Mononuclear cell (primary cell): ENCODE results near the gene ANKRD30B. TPM values are rescaled to one million over a fixed set of nuclear protein-coding genes. Genes with fewer than 3 reads are reported as not detected.
"Not testable (repeated sequence)": the region's sequence is repeated elsewhere in the genome, so short reads cannot be mapped to it uniquely, and the experiment has no call there.

ENCODE experiments used
- H3K27me3 ChIP-seq: 2 replicates; pipeline ENCODE4 v1.6.0; 2011; ENCODE audit warnings: low read length, control low read depth; ENCODE audit not compliant: insufficient read depth
- H3K4me1 ChIP-seq: 2 replicates; pipeline ENCODE4 v1.5.1; 2011; ENCODE audit warnings: mild to moderate bottlenecking, low read length, control low read depth; ENCODE audit not compliant: insufficient read depth
- H3K4me3 ChIP-seq: 2 replicates; pipeline ENCODE4 v1.5.1; 2011; ENCODE audit warnings: mild to moderate bottlenecking, low read length, moderate library complexity
- H3K9me3 ChIP-seq: 2 replicates; pipeline ENCODE4 v1.5.1; 2011; ENCODE audit warnings: low read depth, mild to moderate bottlenecking, control low read depth, low read length
- total RNA-seq: library from RNA; depleted of rRNA; stranded (reverse); fragments of >200 nt; gene quantifications from one replicate; pipeline ENCODE4 v1.2.3, GENCODE V29; 2012

Gene ANKRD30B, protein sequence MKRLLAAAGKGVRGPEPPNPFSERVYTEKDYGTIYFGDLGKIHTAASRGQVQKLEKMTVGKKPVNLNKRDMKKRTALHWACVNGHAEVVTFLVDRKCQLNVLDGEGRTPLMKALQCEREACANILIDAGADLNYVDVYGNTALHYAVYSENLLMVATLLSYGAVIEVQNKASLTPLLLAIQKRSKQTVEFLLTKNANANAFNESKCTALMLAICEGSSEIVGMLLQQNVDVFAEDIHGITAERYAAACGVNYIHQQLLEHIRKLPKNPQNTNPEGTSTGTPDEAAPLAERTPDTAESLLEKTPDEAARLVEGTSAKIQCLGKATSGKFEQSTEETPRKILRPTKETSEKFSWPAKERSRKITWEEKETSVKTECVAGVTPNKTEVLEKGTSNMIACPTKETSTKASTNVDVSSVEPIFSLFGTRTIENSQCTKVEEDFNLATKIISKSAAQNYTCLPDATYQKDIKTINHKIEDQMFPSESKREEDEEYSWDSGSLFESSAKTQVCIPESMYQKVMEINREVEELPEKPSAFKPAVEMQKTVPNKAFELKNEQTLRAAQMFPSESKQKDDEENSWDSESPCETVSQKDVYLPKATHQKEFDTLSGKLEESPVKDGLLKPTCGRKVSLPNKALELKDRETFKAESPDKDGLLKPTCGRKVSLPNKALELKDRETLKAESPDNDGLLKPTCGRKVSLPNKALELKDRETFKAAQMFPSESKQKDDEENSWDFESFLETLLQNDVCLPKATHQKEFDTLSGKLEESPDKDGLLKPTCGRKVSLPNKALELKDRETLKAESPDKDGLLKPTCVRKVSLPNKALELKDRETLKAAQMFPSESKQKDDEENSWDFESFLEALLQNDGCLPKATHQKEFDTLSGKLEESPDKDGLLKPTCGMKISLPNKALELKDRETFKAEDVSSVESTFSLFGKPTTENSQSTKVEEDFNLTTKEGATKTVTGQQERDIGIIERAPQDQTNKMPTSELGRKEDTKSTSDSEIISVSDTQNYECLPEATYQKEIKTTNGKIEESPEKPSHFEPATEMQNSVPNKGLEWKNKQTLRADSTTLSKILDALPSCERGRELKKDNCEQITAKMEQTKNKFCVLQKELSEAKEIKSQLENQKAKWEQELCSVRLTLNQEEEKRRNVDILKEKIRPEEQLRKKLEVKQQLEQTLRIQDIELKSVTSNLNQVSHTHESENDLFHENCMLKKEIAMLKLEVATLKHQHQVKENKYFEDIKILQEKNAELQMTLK (N-terminal part only)
- not detected for total RNA-seq

- no peaks in the 10 kb centered on the region for H3K27me3 ChIP-seq
- no peak within 1 kb of the TSS for H3K4me3 ChIP-seq
- no peaks in the 10 kb centered on the region for H3K4me1 ChIP-seq
- H3K9me3 ChIP-seq = no peaks in the 10 kb centered on the region
These were observed at the start of gene ANKRD30B for GRCh38 chr18:14747513-14748474. TSS of gene ANKRD30B (plus strand) at chr18:14748172. CDS start at chr18:14748420, 248 bp downstream.

- not testable (repeated sequence) for H3K4me1 ChIP-seq
These were observed 46.5 kb upstream of the ANKRD30B start for GRCh38 chr18:14701286-14702040.

DNA sequence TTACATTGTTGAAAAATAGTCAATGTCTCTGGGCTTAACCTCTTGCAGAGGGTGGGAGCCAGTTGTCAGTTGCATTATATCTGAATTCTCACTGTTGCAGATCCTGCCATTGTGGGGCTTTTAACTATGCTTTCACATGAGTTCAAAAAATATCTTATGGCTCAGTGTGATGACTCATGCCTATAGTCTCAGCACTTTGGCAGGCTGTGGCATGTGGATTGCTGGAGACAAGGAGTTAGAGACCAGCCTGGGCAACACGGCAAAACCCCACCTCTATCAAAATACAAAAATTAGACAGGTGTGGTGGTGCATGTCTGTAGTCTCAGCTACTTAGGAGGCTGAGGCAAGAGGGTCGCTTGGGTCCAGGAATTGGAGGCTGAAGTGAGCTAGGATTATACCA is 38.2 kb upstream of the ANKRD30B start:
- not testable (repeated sequence) for H3K9me3 ChIP-seq, H3K4me1 ChIP-seq, H3K4me3 ChIP-seq, H3K27me3 ChIP-seq

More at GRCh38 chr18:14701286-14702040, 46.5 kb upstream of the ANKRD30B start:
- not testable (repeated sequence) for H3K27me3 ChIP-seq, H3K9me3 ChIP-seq, H3K4me3 ChIP-seq

DNA sequence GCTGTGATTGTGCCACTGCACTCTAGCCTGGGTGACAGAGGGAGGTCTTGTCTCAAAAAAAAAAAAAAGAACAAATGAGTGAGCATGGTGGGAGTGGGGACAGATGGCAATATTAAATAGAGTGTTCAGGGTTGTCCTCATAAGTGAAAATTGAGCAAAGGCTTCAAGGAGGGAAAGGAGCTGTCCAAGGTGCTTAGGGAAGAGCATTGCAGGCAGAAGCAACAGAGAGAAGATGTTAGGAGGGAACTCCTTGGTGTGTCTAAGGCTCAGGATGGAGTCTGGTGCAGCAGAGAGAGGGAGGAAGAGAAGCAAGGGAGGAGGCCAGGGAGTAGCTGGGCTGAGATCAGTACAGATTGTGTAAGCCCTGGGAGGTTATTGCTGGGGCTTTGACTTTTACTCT is 26.4 kb upstream of the ANKRD30B start:
- H3K9me3 ChIP-seq, H3K4me3 ChIP-seq, H3K4me1 ChIP-seq: not testable (repeated sequence)

DNA sequence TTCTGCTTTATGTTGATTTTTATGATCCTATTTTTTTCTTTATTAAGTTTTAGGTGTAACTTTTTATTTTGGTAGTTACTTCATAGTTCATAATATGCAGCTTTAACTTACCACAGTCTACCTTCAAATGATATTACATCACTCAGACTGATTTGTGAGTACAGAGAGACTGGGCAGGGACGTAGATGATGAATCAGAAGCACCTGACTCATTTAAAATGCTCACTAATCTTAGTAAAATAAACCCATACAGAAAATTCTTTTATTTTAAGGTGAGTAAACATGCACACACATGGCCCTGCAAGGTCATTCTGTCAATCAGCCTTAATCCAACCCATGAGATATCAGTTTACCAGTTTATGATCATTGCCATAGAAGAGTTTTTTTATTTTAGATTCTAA is 8.9 kb upstream of the ANKRD30B start:
- not testable (repeated sequence) for H3K27me3 ChIP-seq, H3K4me3 ChIP-seq, H3K4me1 ChIP-seq, H3K9me3 ChIP-seq

More for the DNA sequence above, 26.4 kb upstream of the ANKRD30B start:
- H3K27me3 ChIP-seq = not testable (repeated sequence)

DNA sequence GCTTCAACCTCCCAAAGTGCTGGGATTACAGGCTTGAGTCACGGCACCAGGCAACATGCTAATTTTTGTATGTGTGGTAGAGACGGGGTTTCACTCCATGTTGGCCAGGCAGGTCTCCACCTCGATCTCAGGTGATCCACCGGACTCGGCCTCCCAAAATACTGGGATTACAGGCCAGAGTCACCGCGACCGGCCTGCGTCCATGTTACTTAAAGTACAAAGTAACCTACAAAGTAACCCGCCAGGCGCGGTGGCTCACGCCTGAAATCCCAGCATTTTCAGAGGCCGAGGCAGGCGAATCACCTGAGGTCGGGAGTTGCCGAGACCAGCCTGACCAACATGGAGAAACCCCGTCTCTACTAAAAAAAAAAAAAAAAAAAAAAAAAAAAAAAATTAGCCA is 1.1 kb upstream of the ANKRD30B start:
- no peak overlapping the region for H3K4me3 ChIP-seq

GRCh38 chr18:14748496-14748895 is 524 bp downstream of the ANKRD30B start:
- Histone ChIP-seq H3K4me3 (no peak overlapping the region), H3K4me1 (no peaks in the 10 kb centered on the region), H3K9me3 (no peaks in the 10 kb centered on the region), H3K27me3 (no peaks in the 10 kb centered on the region)

More for the DNA sequence above, 1.1 kb upstream of the ANKRD30B start:
- Histone ChIP-seq H3K4me1 (no peaks in the 10 kb centered on the region), H3K9me3 (no peaks in the 10 kb centered on the region), H3K27me3 (no peaks in the 10 kb centered on the region)

DNA sequence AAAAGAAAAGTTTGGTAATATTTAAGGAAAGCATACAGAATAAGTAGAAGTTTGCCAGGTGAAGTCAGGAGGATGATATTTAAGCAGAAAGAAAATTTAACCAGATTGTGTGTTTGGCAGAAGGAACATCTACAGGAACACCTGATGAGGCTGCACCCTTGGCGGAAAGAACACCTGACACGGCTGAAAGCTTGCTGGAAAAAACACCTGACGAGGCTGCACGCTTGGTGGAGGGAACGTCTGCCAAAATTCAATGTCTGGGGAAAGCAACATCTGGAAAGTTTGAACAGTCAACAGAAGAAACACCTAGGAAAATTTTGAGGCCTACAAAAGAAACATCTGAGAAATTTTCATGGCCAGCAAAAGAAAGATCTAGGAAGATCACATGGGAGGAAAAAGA is 15.6 kb downstream of the ANKRD30B start:
- not testable (repeated sequence) for H3K4me1 ChIP-seq, H3K4me3 ChIP-seq, H3K27me3 ChIP-seq, H3K9me3 ChIP-seq

DNA sequence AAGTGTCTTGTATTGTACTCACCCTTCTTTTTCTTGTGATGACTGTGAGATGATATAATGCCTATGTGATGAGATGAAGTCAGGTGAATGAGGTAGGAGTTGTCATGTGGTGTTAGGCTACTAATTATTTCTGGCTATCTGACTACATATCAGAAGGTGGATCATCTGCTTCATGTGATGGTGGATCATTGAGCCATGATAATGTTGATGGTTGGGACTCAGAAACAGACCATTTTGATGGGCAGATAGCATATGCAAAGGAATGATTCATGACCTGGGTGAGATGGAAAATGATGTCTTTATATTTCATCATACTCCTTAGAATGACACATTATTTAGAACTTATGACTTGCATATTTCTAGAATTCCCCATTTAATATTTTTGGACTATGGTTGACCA is 19.5 kb downstream of the ANKRD30B start:
- Histone ChIP-seq H3K4me3 (no peak overlapping the region), H3K9me3 (no peaks in the 10 kb centered on the region), H3K4me1 (no peaks in the 10 kb centered on the region), H3K27me3 (no peaks in the 10 kb centered on the region)

- H3K4me1 ChIP-seq = no peaks in the 10 kb centered on the region
- H3K4me3 ChIP-seq = no peak overlapping the region
- no peaks in the 10 kb centered on the region for H3K9me3 ChIP-seq
- no peaks in the 10 kb centered on the region for H3K27me3 ChIP-seq
These were observed 20.3 kb downstream of the ANKRD30B start for GRCh38 chr18:14768241-14768640.

GRCh38 chr18:14769381-14769780 is 21.4 kb downstream of the ANKRD30B start:
- H3K4me3 ChIP-seq = no peak overlapping the region

DNA sequence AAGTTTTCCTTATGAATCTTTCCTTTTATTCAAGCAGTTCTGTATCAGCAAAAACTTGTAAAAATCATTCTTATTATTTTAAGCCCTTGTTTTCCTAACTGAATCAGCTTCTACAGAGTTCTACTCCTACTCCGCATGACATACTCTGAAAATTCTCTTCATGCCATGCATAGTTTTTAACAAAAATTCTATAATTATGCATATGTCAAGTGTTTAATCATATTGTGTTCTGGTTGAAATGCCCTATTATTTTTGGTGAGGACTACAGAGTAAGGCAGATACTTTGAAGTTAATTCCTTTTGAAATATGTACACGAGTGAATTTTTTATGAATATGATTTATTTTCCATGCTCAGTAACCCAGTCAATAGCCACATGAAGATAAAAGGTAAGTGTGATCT is 28.8 kb downstream of the ANKRD30B start:
- H3K27me3 ChIP-seq = no peaks in the 10 kb centered on the region
- no peaks in the 10 kb centered on the region for H3K4me1 ChIP-seq
- H3K9me3 ChIP-seq = no peaks in the 10 kb centered on the region
- H3K4me3 ChIP-seq = no peak overlapping the region

More at GRCh38 chr18:14769381-14769780, 21.4 kb downstream of the ANKRD30B start:
- Histone ChIP-seq H3K27me3 (no peaks in the 10 kb centered on the region), H3K9me3 (no peaks in the 10 kb centered on the region), H3K4me1 (no peaks in the 10 kb centered on the region)

DNA sequence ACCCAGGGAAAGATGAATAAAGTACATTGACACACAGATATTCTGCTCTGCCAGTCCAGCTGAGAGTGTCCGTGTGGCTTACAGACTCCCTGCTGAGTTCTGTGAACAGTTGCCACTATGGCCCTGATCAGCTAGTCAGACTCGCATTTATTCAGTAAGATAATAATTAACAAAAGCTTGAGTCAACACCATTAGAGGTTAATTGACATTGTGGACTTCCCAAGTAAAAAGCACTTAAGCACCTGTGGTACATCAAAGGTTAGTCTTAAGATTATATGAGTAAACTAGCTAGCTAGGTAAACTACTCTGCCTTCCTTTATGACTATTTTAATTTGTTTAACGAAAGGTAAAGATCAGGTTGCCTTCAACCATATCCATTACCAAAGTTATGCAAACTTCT is 33.7 kb downstream of the ANKRD30B start:
- H3K4me3 ChIP-seq = no peak overlapping the region
- no peaks in the 10 kb centered on the region for H3K9me3 ChIP-seq
- H3K27me3 ChIP-seq = no peaks in the 10 kb centered on the region
- H3K4me1 ChIP-seq = no peaks in the 10 kb centered on the region
